ENCODE results near the gene RALY. TPM values are rescaled to one million over a fixed set of nuclear protein-coding genes. Genes with fewer than 3 reads are reported as not detected.

The RALY gene
- total RNA-seq, 1 experiment from 2014 or later, result 275 TPM

DNA sequence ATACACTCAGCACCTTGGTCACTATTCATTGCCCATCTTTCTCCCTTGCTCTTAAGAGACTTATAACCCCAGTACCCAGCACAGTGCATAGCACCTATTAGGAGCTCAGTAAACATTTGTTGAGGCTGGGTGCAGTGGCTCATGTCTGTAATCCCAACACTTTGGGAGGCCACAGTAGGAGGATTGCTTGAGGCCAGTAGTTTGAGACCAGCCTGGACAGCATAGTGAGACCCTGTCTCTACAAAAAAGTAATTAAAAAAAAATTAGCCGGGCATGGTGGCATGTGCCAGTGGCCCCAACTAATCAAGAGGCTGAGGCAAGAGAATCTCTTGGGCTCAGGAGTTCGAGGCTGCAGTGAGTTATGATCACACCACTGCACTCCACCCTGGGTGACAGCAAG, 126.5 kb downstream of the RALY start:
- BruUV-seq (replicated peaks), result no TSS peak
- Mint-ChIP-seq H3K27me3 (ENCODE audit: unreplicated experiment) (no peaks in the 10 kb centered on the region), H3K4me3 (ENCODE audit: low read depth, unreplicated experiment) (no peak overlapping the region), H3K27ac (ENCODE audit: unreplicated experiment) (no peak overlapping the region), H3K4me1 (ENCODE audit: low read depth, unreplicated experiment) (peaks cover 29% of the 10 kb centered on the region), H3K36me3 (ENCODE audit: insufficient read depth, unreplicated experiment) (no peaks in the 10 kb centered on the region), H3K9me3 (ENCODE audit: low read depth, unreplicated experiment) (no peaks in the 10 kb centered on the region)
- intact Hi-C loops (cut with micrococcal nuclease; ENCODE audit: unreplicated experiment), result no loop called here
- CTCF ChIA-PET, result interaction anchor here (0.5 kb wide), 1 partner anchor 63 kb away, joined by 3 read pairs; no protein-coding TSS in a partner anchor
- DNase-seq, result no peak
- TF ChIP-seq, protein P1, sequence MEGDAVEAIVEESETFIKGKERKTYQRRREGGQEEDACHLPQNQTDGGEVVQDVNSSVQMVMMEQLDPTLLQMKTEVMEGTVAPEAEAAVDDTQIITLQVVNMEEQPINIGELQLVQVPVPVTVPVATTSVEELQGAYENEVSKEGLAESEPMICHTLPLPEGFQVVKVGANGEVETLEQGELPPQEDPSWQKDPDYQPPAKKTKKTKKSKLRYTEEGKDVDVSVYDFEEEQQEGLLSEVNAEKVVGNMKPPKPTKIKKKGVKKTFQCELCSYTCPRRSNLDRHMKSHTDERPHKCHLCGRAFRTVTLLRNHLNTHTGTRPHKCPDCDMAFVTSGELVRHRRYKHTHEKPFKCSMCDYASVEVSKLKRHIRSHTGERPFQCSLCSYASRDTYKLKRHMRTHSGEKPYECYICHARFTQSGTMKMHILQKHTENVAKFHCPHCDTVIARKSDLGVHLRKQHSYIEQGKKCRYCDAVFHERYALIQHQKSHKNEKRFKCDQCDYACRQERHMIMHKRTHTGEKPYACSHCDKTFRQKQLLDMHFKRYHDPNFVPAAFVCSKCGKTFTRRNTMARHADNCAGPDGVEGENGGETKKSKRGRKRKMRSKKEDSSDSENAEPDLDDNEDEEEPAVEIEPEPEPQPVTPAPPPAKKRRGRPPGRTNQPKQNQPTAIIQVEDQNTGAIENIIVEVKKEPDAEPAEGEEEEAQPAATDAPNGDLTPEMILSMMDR (IDR thresholded peaks at IDR 0.05; ENCODE audit: unreplicated experiment), result no peak

DNA sequence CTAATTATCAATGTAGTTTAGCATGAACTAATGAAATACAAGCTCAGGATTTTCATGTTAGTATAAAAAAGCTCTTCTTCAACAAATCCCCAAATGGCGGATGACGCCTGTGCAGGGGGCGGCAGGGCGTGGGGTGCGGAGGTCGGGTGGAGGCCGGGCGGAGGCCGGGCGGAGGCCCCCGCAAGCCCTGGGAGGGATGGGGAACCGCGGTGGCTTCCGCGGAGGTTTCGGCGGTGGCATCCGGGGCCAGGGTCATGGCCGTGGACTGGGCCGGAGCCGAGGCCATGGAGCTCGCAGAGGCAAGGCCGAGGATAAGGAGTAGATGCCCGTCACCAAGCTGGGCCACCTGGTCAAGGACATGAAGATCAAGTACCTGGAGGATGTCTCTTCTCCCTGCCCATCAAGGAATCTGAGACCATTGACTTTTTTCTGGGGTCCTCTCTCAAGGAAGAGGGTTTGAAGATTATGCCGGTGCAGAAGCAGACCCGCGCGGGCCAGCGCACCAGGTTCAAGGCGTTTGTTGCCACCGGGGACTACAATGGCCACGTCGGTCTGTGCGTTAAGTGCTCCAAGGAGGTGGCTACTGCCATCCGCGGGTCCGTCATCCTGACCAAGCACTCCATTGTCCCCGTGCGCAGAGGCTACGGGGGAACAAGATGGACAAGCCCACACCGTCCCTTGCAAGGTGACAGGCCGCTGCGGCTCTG, 128.7 kb downstream of the RALY start:
- no peak for DNase-seq

DNA sequence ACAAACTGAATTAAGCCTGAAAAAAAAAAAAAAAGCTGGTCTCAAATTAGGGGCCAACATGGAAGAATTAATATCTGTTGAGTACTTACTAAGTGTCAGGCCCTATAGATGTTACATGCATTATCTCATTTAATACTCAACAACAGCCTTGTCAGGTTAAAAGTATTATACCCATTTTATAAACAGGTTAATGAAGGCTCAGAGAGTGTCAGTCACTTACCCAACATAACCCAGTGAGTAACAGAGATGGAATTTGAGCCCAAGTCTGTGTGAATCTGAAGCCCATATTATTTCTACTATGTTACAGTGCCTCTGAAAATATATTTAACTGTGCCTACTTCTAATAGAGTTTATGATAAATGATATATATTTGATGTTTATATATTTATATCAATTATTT, 129.6 kb downstream of the RALY start:
- no TSS peak for BruUV-seq (replicated peaks)
- TF ChIP-seq, protein P1 (IDR thresholded peaks at IDR 0.05; ENCODE audit: unreplicated experiment), result no peak
- no peak overlapping the region for H3K27ac Mint-ChIP-seq (ENCODE audit: unreplicated experiment)
- H3K36me3 Mint-ChIP-seq (ENCODE audit: insufficient read depth, unreplicated experiment), result no peaks in the 10 kb centered on the region
- no peak for DNase-seq
- H3K4me3 Mint-ChIP-seq (ENCODE audit: low read depth, unreplicated experiment), result no peak overlapping the region
- peaks cover 7% of the 10 kb centered on the region for H3K27me3 Mint-ChIP-seq (ENCODE audit: unreplicated experiment)
- CTCF ChIA-PET, result interaction anchor here (0.7 to 1.3 kb wide), 2 partner anchors 10 to 11 kb away, joined by 3 read pairs; partner anchors contain the start of gene EIF2S2
- intact Hi-C loops (cut with micrococcal nuclease; ENCODE audit: unreplicated experiment), result no loop called here
- H3K9me3 Mint-ChIP-seq (ENCODE audit: low read depth, unreplicated experiment), result no peaks in the 10 kb centered on the region
- H3K4me1 Mint-ChIP-seq (ENCODE audit: low read depth, unreplicated experiment), result peaks cover 15% of the 10 kb centered on the region

More for the DNA sequence above, 128.7 kb downstream of the RALY start:
- no TSS peak for BruUV-seq (replicated peaks)
- Mint-ChIP-seq H3K9me3 (ENCODE audit: low read depth, unreplicated experiment) (no peaks in the 10 kb centered on the region), H3K27me3 (ENCODE audit: unreplicated experiment) (no peaks in the 10 kb centered on the region), H3K4me3 (ENCODE audit: low read depth, unreplicated experiment) (no peak overlapping the region), H3K4me1 (ENCODE audit: low read depth, unreplicated experiment) (peaks cover 18% of the 10 kb centered on the region), H3K27ac (ENCODE audit: unreplicated experiment) (no peak overlapping the region), H3K36me3 (ENCODE audit: insufficient read depth, unreplicated experiment) (no peaks in the 10 kb centered on the region)
- intact Hi-C loops (cut with micrococcal nuclease; ENCODE audit: unreplicated experiment), result no loop called here
- TF ChIP-seq, protein P1 (IDR thresholded peaks at IDR 0.05; ENCODE audit: unreplicated experiment), result no peak
- CTCF ChIA-PET, result interaction anchor here (1.3 kb wide), 1 partner anchor 10 kb away, joined by 3 read pairs; the partner anchor contains the start of gene EIF2S2

DNA sequence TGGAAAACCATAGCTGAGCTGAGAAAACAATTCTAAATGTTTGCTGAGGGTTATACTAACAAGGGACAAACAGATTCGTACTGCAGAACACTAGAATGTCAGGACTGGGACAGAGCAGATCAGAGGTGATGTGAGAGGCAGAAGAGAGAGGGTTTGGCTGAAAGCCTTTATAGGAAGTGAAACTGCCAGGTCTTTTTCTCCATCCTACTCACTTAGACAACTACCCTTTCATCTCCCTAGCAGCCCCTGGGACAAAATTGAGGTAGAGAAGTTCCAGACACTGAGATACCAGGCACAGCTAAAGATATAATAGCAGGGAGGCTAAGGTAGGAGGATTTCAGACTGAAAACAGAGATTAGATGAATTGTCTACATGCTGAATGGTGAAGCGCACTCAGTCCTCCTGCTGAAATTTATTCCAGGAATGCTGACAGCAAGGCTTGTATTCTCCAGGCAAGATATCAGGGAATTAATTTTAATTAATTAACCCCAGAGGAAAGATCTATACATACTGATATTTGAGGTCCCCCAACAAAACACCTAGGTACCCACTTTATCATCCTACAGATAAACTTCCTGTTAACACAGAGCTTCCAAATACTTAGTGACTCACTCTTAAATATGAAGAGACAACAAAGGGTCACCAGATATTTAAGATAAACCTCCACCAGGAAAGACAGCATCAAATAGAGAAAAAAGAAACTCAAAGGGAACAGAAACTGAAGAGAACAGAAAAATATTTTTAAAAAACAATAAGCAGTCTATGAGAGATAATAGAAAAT, 130.9 kb downstream of the RALY start:
- Mint-ChIP-seq H3K4me3 (ENCODE audit: low read depth, unreplicated experiment) (no peak overlapping the region), H3K36me3 (ENCODE audit: insufficient read depth, unreplicated experiment) (no peaks in the 10 kb centered on the region), H3K9me3 (ENCODE audit: low read depth, unreplicated experiment) (no peaks in the 10 kb centered on the region), H3K27ac (ENCODE audit: unreplicated experiment) (no peak overlapping the region), H3K27me3 (ENCODE audit: unreplicated experiment) (peaks cover 17% of the 10 kb centered on the region), H3K4me1 (ENCODE audit: low read depth, unreplicated experiment) (peaks cover 18% of the 10 kb centered on the region)
- intact Hi-C loops (cut with micrococcal nuclease; ENCODE audit: unreplicated experiment), result loop anchor here (5.0 kb wide), 2 partner anchors 37 to 262 kb away; no protein-coding TSS in a partner anchor
- no peak for DNase-seq
- no TSS peak for BruUV-seq (replicated peaks)
- TF ChIP-seq, protein P1 (IDR thresholded peaks at IDR 0.05; ENCODE audit: unreplicated experiment), result no peak
- CTCF ChIA-PET, result interaction anchor here (0.6 kb wide), 2 partner anchors 37 to 690 kb away, joined by 3 read pairs; no protein-coding TSS in a partner anchor

Data from Calu3 (cell line).